ENCODE measurements around the gene FASTK.
"Not testable (repeated sequence)": the region's sequence is repeated elsewhere in the genome, so short reads cannot be mapped to it uniquely, and the experiment has no call there.

The FASTK gene

DNA sequence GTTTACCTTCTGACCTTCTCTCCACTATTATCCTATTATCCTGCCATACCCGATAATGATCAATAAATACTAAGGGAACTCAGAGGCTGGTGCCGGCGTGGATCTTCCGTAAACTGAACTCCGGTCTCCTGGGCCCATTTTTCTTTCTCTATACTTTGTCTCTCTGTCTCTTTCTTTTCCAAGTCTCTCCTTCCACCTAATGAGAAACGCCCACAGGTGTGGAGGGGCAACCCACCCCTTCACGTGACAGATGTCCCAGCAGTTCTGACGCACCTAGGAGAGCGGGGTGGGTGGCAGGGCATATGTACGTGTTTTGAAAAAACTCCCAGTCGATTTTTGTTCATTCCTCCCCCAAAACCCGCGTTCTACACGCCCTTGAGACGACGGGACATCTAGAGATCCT is 52.9 kb downstream of the FASTK start:
- not testable (repeated sequence) for DNase-seq (ENCODE audit: low read depth)

GRCh38 chr7:151026771-151027727 is 53.6 kb downstream of the FASTK start:
- not testable (repeated sequence) for DNase-seq (ENCODE audit: low read depth)
